Gastrocnemius medialis (tissue), 4 donors: ENCODE results near the gene KRTAP19-2. TPM values are rescaled to one million over a fixed set of nuclear protein-coding genes. Genes with fewer than 3 reads are reported as not detected.

Experiments
- ATAC-seq, 2 donors: fragments of 150-250 bp; one replicate each; pipeline ENCODE4 v1.9.1; 2016
- DNase-seq, 2 donors: peaks; one replicate each; pipeline ENCODE4 v3.0.0-alpha.2; 2019
- H3K27ac ChIP-seq, 4 donors: fragments of 200-600 bp; sonication (generic); 1 replicate in 1 of 4; 2 replicates in 3 of 4; pipeline ENCODE4 v1.5.1; 2016 to 2018; ENCODE audit warnings: mild to moderate bottlenecking in 2 of 4, moderate library complexity in 1 of 4
- H3K27me3 ChIP-seq, 3 donors: fragments of 200-600 bp; sonication (generic) in 2 of 3; 1 replicate in 1 of 3; 2 replicates in 2 of 3; pipeline versions ENCODE4 v1.5.1 to v1.6.0; 2016 to 2019; ENCODE audit warnings: mild to moderate bottlenecking in 1 of 3, moderate library complexity in 1 of 3
- H3K36me3 ChIP-seq, 2 donors: fragments of 200-600 bp; sonication (generic) in 1 of 2; one replicate each; pipeline ENCODE4 v1.5.1; 2017 to 2018
- H3K4me1 ChIP-seq, 2 donors: fragments of 200-600 bp; sonication (generic) in 1 of 2; one replicate each; pipeline ENCODE4 v1.5.1; 2016 to 2017; ENCODE audit warnings: mild to moderate bottlenecking in 2 of 2
- H3K4me3 ChIP-seq, 4 donors: fragments of 200-600 bp; sonication (generic) in 3 of 4; 1 replicate in 1 of 4; 2 replicates in 3 of 4; pipeline ENCODE4 v1.5.1; 2016 to 2019; ENCODE audit warnings: mild to moderate bottlenecking in 2 of 4
- H3K9me3 ChIP-seq, 3 donors: fragments of 200-600 bp; sonication (generic) in 2 of 3; 1 replicate in 1 of 3; 2 replicates in 2 of 3; pipeline ENCODE4 v1.5.1; 2016 to 2019
- POLR2A ChIP-seq, 2 donors: fragments of 450-650 bp; IDR thresholded peaks; one replicate each; pipeline ENCODE4 v1.6.1; 2017; ENCODE audit warnings: antibody characterized with exemption in 2 of 2, mild to moderate bottlenecking in 2 of 2, moderate library complexity in 2 of 2
- in situ Hi-C, 4 donors: fragments of 200-750 bp; cut with MboI; loops; one replicate each; pipeline versions ENCODE4 v1.15.0 to v1.8.0; 2017; ENCODE audit warnings: low sequenced_read_pairs in 4 of 4
- intact Hi-C: fragments of 100-400 bp; cut with DNase I; formaldehyde crosslinking; loops from one replicate; pipeline ENCODE4 v1.15.1; 2023; ENCODE audit warnings: low total_unique reads
- total RNA-seq, 4 donors: library from RNA; depleted of rRNA; stranded (reverse); fragments of >200 nt; gene quantifications; one replicate each; pipeline versions ENCODE4 v1.1.0 to v1.2.3, GENCODE V29; 2016
- TF ChIP-seq, protein P1 (sequence below), 5 experiments: fragments of 450-650 bp in 3 of 5; fragments of 200-600 bp in 2 of 5; sonication (generic) in 2 of 5; IDR thresholded peaks in 4 of 5; conservative IDR thresholded peaks in 1 of 5; 1 replicate in 4 of 5; 2 replicates in 1 of 5; pipeline ENCODE4 v1.5.1; 2016 to 2019; ENCODE audit warnings: antibody characterized with exemption in 5 of 5, mild to moderate bottlenecking in 3 of 5, moderate library complexity in 3 of 5

KRTAP19-2 gene
- total RNA-seq, 4 donors from 2014 or later, result not detected

DNA sequence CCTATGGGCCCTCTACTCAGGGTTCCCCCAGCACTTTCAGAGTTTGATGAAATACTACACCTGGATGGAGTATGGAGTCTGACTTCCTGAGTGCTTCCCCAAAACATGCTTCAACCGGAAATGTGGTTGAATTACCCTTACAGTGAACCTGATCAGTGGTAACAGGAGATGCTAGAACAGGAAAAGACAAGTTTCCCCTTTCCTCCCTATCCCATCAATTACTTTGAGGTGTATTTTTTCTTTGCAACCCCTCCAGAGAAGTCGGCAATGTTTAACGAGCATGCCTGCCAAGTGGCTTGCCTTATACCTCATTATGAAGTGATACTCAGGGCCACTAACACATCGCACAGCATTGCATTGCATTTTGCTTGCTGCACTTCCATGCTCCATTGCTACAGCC, 40.2 kb downstream of the KRTAP19-2 start:
- TF ChIP-seq, protein P1, sequence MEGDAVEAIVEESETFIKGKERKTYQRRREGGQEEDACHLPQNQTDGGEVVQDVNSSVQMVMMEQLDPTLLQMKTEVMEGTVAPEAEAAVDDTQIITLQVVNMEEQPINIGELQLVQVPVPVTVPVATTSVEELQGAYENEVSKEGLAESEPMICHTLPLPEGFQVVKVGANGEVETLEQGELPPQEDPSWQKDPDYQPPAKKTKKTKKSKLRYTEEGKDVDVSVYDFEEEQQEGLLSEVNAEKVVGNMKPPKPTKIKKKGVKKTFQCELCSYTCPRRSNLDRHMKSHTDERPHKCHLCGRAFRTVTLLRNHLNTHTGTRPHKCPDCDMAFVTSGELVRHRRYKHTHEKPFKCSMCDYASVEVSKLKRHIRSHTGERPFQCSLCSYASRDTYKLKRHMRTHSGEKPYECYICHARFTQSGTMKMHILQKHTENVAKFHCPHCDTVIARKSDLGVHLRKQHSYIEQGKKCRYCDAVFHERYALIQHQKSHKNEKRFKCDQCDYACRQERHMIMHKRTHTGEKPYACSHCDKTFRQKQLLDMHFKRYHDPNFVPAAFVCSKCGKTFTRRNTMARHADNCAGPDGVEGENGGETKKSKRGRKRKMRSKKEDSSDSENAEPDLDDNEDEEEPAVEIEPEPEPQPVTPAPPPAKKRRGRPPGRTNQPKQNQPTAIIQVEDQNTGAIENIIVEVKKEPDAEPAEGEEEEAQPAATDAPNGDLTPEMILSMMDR (IDR thresholded peaks at IDR 0.05 in 4 of 5, conservative IDR thresholded peaks at IDR 0.05 in 1 of 5), result no peak
- TF ChIP-seq POLR2A (IDR thresholded peaks at IDR 0.05), result no peak
- no peak for ATAC-seq
- no peaks in the 10 kb centered on the region for H3K9me3 ChIP-seq
- no peaks in the 10 kb centered on the region for H3K4me1 ChIP-seq
- H3K36me3 ChIP-seq, result no peaks in the 10 kb centered on the region
- H3K4me3 ChIP-seq, result no peak overlapping the region
- no peaks in the 10 kb centered on the region for H3K27me3 ChIP-seq
- intact Hi-C loops (no loop called here), in situ Hi-C loops (no loop called here)
- DNase-seq, result no peak
- no peak overlapping the region for H3K27ac ChIP-seq

DNA sequence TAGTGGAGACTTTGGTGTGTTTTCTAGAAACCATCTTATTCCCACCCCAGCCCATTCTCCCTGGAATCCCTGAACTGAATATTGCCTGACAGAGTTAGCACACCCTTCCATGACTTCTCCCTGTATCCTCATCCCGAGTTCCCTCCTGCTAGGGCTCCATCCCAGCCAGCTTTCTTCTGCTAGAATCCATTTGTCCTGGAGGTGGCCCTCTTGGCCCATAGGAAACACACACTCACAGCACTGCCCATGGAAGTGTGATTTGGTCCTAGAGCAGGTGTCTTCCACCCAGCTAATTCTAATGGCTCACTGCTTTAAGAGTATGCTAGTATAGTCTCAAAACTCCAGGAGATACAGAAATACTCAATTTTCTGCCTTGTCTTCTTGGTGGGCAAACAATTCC, 43.0 kb downstream of the KRTAP19-2 start:
- in situ Hi-C loops, result no loop called here
- H3K36me3 ChIP-seq, result no peaks in the 10 kb centered on the region
- H3K27me3 ChIP-seq, result no peaks in the 10 kb centered on the region
- no peak overlapping the region for H3K27ac ChIP-seq
- TF ChIP-seq, protein P1 (IDR thresholded peaks at IDR 0.05 in 4 of 5, conservative IDR thresholded peaks at IDR 0.05 in 1 of 5), result no peak
- TF ChIP-seq POLR2A (IDR thresholded peaks at IDR 0.05), result no peak
- no peak for ATAC-seq
- DNase-seq, result no peak
- no peaks in the 10 kb centered on the region for H3K9me3 ChIP-seq
- no peak overlapping the region for H3K4me3 ChIP-seq
- intact Hi-C loops, result loop anchor here (5.0 kb wide), 1 partner anchor 288 kb away; no protein-coding TSS in a partner anchor
- H3K4me1 ChIP-seq, result no peaks in the 10 kb centered on the region

DNA sequence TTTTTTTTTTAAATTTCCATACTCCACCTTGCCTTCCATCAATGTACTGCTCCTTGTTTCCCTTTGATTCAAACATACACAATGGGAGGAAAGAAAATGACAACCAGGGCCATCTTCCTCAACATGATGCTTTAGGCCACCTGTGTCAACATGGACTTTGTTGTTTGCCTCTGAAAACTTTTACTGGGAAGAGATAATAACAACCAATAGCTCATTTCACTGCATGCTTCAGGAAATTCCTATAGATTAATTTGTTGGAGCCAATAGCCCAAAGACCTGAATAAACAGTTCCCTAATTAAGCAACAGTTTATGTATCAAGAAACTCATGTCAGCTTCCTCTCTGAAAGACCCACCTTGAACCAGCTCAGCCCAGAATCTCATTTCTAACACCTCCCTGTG, 44.0 kb downstream of the KRTAP19-2 start:
- in situ Hi-C loops, result no loop called here
- no peak for DNase-seq
- TF ChIP-seq, protein P1 (IDR thresholded peaks at IDR 0.05 in 4 of 5, conservative IDR thresholded peaks at IDR 0.05 in 1 of 5), result no peak
- no peak for TF ChIP-seq POLR2A (IDR thresholded peaks at IDR 0.05)
- Histone ChIP-seq H3K9me3 (no peaks in the 10 kb centered on the region), H3K4me3 (no peak overlapping the region), H3K36me3 (no peaks in the 10 kb centered on the region), H3K4me1 (no peaks in the 10 kb centered on the region), H3K27ac (no peak overlapping the region), H3K27me3 (no peaks in the 10 kb centered on the region)
- intact Hi-C loops, result loop anchor here (5.0 kb wide), 1 partner anchor 289 kb away; no protein-coding TSS in a partner anchor
- ATAC-seq, result no peak

GRCh38 chr21:30439975-30440374, 47.3 kb downstream of the KRTAP19-2 start, which contains the start of gene KRTAP15-1:
KRTAP15-1 (plus strand) TSS chr21:30440275; CDS start chr21:30440328, 53 bp downstream.
- no peaks in the 10 kb centered on the region for H3K9me3 ChIP-seq
- H3K27me3 ChIP-seq, result no peaks in the 10 kb centered on the region
- H3K36me3 ChIP-seq, result no peaks in the 10 kb centered on the region
- H3K4me1 ChIP-seq, result no peaks in the 10 kb centered on the region
- DNase-seq, result no peak
- H3K4me3 ChIP-seq, result no peak within 1 kb of the TSS
- ATAC-seq, result no peak
- no peak within 1 kb of the TSS for H3K27ac ChIP-seq
- in situ Hi-C loops (no loop called here), intact Hi-C loops (loop anchor here (5.0 kb wide), 1 partner anchor 292 kb away; no protein-coding TSS in a partner anchor)
- TF ChIP-seq POLR2A (IDR thresholded peaks at IDR 0.05), result no peak
- TF ChIP-seq, protein P1 (IDR thresholded peaks at IDR 0.05 in 4 of 5, conservative IDR thresholded peaks at IDR 0.05 in 1 of 5), result no peak

Other genes with a start within 250 kb of the KRTAP19-2 start
- not detected for gene KRTAP24-1, start 204.5 kb downstream of the KRTAP19-2 start, total RNA-seq
- gene KRTAP25-1, start 197.9 kb downstream of the KRTAP19-2 start, total RNA-seq, result not detected
- gene KRTAP26-1, start 167.1 kb downstream of the KRTAP19-2 start, total RNA-seq, result not detected
- not detected for gene KRTAP27-1, start 149.7 kb downstream of the KRTAP19-2 start, total RNA-seq
- gene KRTAP23-1, start 138.8 kb downstream of the KRTAP19-2 start, total RNA-seq, result not detected
- gene KRTAP13-2, start 115.2 kb downstream of the KRTAP19-2 start, total RNA-seq, result not detected
- gene KRTAP13-1, start 91.4 kb downstream of the KRTAP19-2 start, total RNA-seq, result not detected
- gene KRTAP13-3, start 61.5 kb downstream of the KRTAP19-2 start, total RNA-seq, result not detected
- gene KRTAP13-4, start 57.2 kb downstream of the KRTAP19-2 start, total RNA-seq, result not detected
- gene KRTAP15-1, start 47.2 kb downstream of the KRTAP19-2 start, total RNA-seq, result not detected
- gene KRTAP19-1, start 7.1 kb downstream of the KRTAP19-2 start, total RNA-seq, result not detected
- gene KRTAP19-3, start 4.6 kb upstream of the KRTAP19-2 start, total RNA-seq, result 10 to 100 TPM in 1 of 4 donors, 1 to 10 TPM in 2, not detected in 1; 1.0 to 12.9 (median 5.0) TPM
- not detected for gene KRTAP19-4, start 9.7 kb upstream of the KRTAP19-2 start, total RNA-seq
- gene KRTAP19-5, start 14.7 kb upstream of the KRTAP19-2 start, total RNA-seq, result not detected
- gene KRTAP19-6, start 54.4 kb upstream of the KRTAP19-2 start, total RNA-seq, result not detected
- not detected for gene KRTAP19-7, start 73.9 kb upstream of the KRTAP19-2 start, total RNA-seq
- not detected for gene KRTAP22-2, start 103.0 kb upstream of the KRTAP19-2 start, total RNA-seq
- gene KRTAP6-3, start 105.0 kb upstream of the KRTAP19-2 start, total RNA-seq, result not detected
- not detected for gene KRTAP6-2, start 111.5 kb upstream of the KRTAP19-2 start, total RNA-seq
- not detected for gene KRTAP22-1, start 113.7 kb upstream of the KRTAP19-2 start, total RNA-seq
- gene KRTAP6-1, start 126.5 kb upstream of the KRTAP19-2 start, total RNA-seq, result not detected
- not detected for gene KRTAP20-1, start 129.0 kb upstream of the KRTAP19-2 start, total RNA-seq
- gene KRTAP20-4, start 133.2 kb upstream of the KRTAP19-2 start, total RNA-seq, result not detected
- not detected for gene KRTAP20-2, start 147.8 kb upstream of the KRTAP19-2 start, total RNA-seq
- gene KRTAP20-3, start 155.4 kb upstream of the KRTAP19-2 start, total RNA-seq, result not detected
- not detected for gene KRTAP21-3, start 231.3 kb upstream of the KRTAP19-2 start, total RNA-seq